Activated CD4-positive, alpha-beta T cell treated with anti-CD3 and anti-CD28 coated beads, Interleukin-2, amount 50 U/mL, for 4 hours (primary cell): ENCODE measurements around the gene BEND6.
"Not testable (repeated sequence)": the region's sequence is repeated elsewhere in the genome, so short reads cannot be mapped to it uniquely, and the experiment has no call there.

Experiments used
- DNase-seq, 2 experiments: peaks; one replicate each; pipeline ENCODE4 v3.0.0-alpha.2; 2020

BEND6 gene

DNA sequence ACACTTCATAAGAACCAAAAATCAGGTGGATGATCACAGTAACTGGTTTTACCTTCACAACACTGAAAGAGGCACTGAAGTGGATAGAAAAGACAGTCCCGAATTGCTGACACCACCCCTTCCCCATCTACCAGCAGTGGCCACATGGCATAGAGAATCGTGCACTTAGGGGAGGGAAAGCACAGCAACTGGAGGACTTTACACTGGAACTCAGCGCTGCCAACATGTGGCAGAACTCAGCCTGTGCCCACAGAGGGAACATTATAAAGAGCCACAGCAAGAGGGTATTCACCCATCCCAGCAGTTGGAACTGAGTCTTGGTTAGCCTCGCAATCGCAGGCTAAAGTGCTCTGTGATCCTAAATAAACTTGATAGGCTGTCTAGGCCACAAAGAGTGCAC is 85.1 kb downstream of the BEND6 start:
- no peak for DNase-seq

DNA sequence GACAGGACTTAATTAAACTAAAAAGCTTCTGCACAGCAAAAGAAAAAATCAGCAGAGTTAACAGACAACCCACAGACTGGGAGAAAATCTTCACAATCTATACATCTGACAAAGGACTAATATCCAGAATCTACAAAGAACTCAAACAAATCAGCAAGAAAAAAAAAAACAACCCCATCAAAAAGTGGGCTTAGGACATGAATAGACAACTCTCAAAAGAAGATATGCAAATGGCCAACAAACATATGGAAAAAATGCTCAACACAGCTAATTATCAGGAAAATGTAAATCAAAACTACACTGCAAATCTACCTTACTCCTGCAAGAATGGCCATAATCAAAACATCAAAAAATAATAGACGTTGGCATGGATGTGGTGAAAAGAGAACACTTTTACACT is 89.2 kb downstream of the BEND6 start:
- not testable (repeated sequence) for DNase-seq

DNA sequence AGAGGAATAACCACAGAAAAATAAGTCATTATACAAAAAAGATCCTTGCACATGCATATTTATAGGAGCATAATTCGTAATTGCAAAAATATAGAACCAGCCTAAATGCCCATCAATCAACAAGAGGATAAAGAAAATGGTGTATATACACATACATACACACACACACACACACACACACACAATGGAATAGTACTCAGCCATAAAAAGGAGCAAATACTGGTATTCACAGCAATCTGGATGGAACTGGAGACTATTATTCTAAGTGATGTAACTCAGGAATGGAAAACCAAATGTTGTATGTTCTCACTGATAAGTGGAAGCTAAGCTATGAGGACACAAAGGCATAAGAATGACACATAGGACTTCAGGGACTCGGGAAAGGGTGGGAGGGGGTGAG is 89.7 kb downstream of the BEND6 start:
- DNase-seq: no peak

DNA sequence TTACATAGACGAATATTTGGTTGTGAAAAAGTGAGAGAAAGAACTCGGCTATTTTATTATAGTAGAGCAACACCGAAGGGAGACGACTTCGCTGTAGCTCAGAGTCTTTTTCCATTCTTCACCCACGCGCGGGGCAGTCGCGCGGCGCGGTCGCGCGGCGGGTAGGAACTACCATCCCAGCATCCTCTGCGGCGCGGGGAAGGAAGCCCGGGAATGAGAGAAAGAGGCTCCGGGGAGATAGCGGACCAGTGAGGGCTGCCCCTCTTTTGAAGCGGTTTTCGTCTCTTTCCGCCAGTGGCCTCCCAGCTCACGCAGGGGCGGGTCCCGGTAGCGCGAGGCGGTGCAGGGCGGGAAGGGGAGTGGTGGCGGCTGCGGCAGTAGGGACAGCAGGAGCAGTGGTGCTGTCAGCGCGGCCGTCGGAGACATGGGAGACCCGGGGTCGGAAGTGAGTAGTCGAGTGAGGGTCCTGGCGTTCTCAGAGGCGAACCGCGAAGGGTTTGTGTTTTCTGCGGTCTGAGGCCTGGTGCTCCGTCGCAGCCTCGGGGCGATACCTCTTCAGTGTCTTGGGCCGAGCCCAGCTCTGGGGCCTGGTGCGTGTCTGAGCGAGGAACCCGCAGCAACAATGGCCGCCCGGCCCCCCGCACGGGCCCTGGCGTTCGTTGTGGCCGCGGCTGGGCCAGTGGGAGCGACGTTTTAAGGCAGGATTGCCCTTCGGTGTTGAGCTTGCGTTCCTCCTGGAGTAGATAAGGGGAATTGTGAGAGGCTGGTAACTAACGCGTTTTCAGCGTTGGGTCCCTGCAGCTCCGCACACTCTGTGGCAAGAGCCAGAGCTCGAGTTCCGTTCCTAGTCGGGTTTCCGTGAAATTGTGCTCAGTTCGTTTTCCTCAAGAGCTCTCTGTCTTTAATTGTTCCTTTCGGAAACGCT is 91.7 kb downstream of the BEND6 start, which contains the start of gene KIAA1586:
Gene KIAA1586 (plus strand): TSS at position 362 of the 925 bp plus-strand sequence. CDS start 63 bp downstream, at position 425.
- peak; percentile 72 to 76 for DNase-seq

DNA sequence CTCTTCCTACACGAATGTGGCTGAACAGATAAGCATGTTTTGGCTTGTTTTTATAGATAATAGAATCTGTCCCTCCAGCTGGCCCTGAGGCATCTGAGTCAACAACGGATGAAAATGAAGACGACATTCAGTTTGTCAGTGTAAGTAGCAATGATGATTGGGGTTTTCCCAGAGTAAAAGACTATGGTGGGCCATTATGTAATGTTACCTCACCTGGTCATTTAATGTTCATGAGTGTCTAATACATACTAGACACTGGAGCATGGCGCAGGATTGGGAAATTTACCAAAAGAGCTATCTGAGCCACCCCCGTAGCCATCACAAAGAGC is 92.3 kb downstream of the BEND6 start:
- not testable (repeated sequence) for DNase-seq

DNA sequence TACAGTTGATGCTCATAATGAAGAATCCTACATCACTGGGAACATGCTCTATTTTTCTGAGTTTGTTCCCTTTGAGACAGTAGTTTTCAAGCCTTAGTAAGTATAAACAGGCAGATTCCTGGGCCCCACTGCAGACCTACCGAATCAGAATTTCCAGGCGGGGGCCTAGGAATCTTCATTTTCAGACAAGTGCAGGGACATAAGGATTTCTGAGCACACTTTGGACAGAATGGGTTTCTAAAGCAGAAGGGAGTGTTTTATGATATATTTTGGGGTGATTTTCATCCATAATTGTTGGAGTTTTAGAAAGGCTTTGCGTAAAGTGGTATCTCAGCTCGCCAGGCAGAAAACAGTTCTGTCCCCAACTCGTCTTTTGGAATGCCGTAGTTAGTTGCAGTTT is 93.0 kb downstream of the BEND6 start:
- DNase-seq: not testable (repeated sequence)

DNA sequence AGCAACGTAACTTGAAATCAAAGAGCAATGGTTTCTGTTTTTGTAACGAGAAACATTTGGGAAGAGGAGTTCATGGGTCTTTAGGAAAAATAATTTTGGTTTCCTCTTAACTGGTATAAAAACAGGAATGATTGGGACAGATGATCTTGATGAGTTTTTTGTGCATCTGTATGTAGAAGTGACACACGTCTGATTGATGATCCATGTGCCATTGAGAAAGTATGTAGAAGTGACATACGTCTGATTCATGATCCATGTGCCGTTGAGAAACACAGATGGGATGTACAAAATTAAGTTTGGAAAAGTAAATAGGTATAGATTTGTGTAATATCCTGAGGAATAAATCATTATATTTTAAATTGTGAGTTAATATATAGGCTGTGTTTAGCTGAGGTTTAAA is 93.7 kb downstream of the BEND6 start:
- no peak for DNase-seq

DNA sequence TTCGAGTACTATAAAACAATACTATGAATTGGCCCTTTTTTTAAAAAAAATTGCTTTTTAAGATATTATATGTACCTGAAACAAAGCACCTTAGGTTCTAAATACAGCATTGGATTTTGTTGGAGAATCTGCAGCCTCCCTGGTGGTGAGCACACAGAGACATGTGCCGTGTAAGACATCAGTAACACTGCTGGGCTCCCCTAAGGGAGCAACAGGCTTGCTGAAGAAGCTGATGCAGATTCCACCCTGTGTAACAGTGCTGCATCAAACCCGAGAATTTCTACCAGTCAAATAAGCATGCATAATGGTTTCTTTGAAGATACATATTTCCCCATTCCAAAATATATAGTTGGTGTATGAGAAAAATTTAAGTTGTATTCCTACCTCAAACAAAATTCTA is 108.9 kb downstream of the BEND6 start:
- no peak for DNase-seq

DNA sequence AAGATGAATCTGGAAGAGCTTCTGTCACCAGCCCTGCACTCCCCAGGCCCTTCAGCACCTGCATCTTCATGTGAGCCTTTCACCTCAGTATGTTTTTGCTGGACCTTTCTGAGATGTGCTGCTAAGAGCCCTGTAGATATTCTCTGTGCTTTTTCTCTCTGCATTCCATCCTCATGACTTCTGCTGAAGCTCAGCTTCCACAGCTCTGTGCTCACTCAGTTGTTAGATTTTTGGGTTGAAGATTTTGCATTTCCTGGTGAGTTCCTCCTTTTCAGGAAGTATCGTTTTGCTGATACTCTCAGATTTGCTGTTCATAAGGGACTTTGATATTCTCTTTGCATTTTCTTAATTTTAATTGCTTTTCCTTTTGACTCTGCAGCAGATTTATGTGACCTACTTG is 109.9 kb downstream of the BEND6 start:
- no peak for DNase-seq

DNA sequence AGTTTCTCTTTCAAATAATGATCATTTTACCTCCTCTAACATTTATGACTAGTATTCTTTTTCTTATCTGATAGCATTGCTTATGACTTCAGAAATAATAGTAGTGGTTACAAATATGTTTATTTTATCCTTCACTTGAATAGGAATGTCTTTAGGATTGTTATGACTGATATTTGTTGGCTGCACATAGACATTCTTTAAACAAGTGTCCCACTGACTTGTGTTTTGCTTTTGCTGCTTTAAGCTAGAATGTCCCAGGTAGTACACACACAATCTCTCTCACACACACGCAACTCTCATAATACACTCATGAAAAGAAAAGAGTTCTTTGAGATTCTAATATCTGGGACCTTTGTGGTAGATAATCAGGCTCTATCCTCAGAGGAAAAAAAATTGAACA is 113.2 kb downstream of the BEND6 start:
- no peak for DNase-seq

DNA sequence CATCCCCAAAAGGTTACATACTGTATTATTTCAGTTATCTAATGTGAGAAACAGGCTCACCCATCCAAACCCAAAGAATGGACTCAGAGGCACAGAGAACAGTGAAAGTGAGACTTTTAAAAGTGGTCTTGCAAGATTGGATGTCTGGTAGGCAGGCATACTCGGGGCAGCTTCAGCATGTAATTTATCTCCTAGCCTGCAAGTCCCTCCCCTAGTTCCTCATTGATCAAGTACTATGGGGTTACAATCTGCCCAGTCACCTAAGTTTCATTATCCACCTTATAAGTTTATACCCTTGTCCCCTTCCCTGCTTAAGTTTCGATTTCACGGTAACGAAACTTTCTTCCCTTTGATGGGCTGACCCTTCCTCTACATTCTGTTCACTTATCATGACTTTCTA is 114.3 kb downstream of the BEND6 start:
- DNase-seq: no peak

DNA sequence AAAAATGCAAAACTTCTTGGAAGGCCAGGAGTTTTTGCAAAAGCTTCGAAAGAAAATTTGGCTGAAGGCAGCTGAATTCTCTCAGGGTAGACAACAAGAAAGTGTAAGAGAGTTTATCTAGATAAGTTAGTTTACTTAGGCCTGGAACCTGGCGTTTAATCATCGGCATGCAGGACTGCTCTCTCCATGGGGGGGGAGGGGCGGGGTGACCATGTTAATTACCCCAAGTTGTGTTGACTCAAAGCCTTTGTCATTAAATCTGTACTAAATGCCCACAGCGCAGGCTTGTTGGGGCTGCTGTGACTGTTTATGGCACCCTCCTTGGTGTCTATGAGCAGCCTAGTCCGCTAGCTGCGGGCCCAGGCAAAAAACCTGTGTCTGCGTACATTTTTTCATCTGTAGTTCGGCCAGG is 115.0 kb downstream of the BEND6 start:
- no peak for DNase-seq

DNA sequence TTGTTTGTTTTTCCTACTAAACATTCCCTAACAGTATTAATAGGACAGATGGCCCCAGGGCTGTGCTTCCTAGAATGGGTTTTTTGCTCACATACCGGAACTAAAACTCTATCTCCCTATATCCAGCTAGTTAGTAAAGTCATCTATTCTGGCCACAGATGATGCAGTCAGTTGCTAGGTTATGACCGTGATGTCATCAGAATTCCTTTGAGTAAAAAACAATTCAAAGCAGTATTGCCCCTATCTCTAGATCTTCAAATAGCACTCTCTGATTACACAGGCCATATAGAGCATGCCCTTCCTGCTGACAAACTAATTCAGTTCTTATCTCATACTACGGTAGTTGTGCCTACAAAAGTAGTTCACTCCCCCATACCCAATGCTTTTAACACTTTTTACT is 117.2 kb downstream of the BEND6 start:
- DNase-seq: no peak

DNA sequence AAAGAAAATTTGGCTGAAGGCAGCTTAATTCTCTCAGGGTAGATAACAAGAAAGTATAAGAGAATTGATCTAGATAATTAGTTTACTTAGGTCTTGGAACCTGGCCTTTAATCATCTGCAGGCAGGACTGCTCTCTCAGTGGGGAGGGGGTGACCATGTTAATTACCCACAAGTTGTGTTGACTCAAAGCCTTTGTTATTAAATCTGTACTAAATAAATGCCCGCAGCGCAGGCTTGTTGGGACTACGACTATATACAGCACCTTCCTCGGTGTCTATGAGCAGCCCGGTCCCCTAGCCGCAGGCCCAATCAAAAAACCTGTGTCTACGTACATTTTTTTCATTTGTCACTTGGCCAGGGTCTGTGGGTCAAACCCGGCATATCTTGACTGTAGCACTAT is 119.5 kb downstream of the BEND6 start:
- DNase-seq: no peak

DNA sequence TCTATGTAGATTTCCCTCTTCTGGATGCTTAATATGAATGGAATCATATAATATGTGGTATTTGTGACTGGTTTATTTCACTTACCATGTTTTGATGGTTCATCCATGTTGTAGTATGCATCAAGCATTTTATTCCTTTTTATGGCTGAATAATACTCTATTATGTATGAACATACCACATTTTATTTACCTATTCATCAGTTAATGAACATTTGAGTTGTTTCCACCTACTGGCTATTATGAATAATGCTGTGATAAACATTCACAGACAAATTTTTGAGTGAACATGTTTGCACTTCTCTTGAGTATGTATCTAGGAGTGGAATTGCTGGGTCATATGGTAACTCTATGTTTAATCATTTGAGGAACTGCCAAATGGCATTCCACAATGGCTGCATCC is 120.2 kb downstream of the BEND6 start:
- DNase-seq: no peak
